ENCODE data around the gene KATNIP. TPM values are rescaled to one million over a fixed set of nuclear protein-coding genes. Genes with fewer than 3 reads are reported as not detected.

Gene KATNIP
- total RNA-seq (2022) (19.8 and 21.5 TPM in 2 replicates), Bru-seq, nascent RNA (percentile 54 among the genes with signal in this experiment), BruChase-seq, experiment 1, labeled RNA remaining after a 2-hour chase (percentile 55 among the genes with signal in this experiment), BruChase-seq, experiment 2, labeled RNA remaining after a 6-hour chase (percentile 59 among the genes with signal in this experiment)
- long read RNA-seq, partial matches to known transcripts, result 3 of 4 reads
- long read RNA-seq, other reads (novel, unspliced or antisense), result 1 of 4 reads

DNA sequence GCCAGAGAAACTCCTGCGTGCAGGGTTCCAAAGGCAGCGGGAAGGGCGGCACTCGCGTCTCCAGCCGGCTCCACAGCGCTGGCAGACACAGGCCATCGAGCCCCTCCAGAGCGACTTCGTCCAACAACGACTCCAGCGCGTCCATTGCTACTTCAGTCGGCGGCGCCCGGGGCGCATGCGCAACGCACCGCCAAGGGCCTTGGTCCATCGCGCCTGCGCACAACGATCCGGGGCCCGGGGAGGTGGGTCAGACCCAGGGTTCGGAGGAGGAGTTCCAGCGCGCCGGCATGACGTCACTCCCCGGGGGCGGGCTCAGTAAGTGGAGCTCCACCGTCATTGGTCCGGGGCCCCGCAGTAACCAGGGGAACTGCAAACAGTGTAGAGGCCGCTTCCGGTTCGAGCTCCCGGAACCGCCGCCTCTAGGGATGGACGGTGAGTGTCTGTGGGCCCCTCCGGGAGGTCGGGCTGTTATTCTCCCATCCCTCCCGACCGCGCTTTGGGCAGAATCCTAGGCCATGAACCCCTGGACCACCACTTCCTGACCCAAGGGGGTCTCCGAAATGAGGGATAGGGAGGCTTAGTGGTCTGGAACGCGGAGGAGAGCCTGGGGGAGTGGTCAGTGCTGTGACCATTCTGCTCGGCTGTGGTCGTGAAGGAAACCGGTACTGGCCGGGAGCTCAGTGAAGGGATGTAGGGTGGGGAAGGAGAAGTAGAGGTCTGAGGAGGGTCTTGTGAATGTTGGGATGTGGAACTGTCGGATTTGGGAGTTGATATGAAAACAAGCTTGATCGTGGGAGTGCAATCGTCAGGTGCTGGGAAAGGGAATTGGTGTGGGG is at the start of gene KATNIP, which contains the start of gene GTF3C1:
KATNIP (plus strand) TSS at position 399 of the 836 bp plus-strand sequence; CDS start at position 426, 27 bp downstream.
GTF3C1 (minus strand) TSS at position 168 of the 836 bp plus-strand sequence; CDS start at position 145, 23 bp downstream.
- CTCF ChIA-PET, result interaction anchor here (1.0 kb wide), 1 partner anchor 315 kb away, joined by 3 read pairs; no protein-coding TSS in a partner anchor
- no peaks in the 10 kb centered on the region for H3K27me3 Mint-ChIP-seq (ENCODE audit: insufficient read depth, unreplicated experiment)
- intact Hi-C loops (cut with micrococcal nuclease; ENCODE audit: unreplicated experiment), result no loop called here

GRCh38 chr16:27500801-27501200 is 49.1 kb upstream of the KATNIP start:
- Histone ChIP-seq H3K4me3 (ENCODE audit: low read depth, low read length) (no peak overlapping the region), H3K36me3 (ENCODE audit: control insufficient read depth, insufficient read depth, low read length) (peaks cover 2% of the 10 kb centered on the region; the same call in 1 of the 2 replicates), H3K27me3 (replicated peaks; ENCODE audit: control insufficient read depth, insufficient read depth, low read length) (no peaks in the 10 kb centered on the region), H3K9me3 (no peaks in the 10 kb centered on the region), H3K4me1 (no peaks in the 10 kb centered on the region)
- no peak overlapping the region for H3K27ac Mint-ChIP-seq (ENCODE audit: unreplicated experiment)
- no peaks in the 10 kb centered on the region for H3K9me3 Mint-ChIP-seq (ENCODE audit: unreplicated experiment)
- DNase-seq, result no peak
- no peaks in the 10 kb centered on the region for H3K27me3 Mint-ChIP-seq (ENCODE audit: insufficient read depth, unreplicated experiment)
- H3K4me3 Mint-ChIP-seq (ENCODE audit: unreplicated experiment), result no peak overlapping the region
- no TSS peak for BruUV-seq (replicated peaks)
- ChIA-PET CTCF (interaction anchor here (0.5 kb wide), 1 partner anchor 28 kb away, joined by 3 read pairs; no protein-coding TSS in a partner anchor), POLR2A (no interaction called here)
- H3K4me1 Mint-ChIP-seq (ENCODE audit: low read depth, unreplicated experiment), result no peaks in the 10 kb centered on the region
- intact Hi-C loops (cut with micrococcal nuclease; ENCODE audit: unreplicated experiment), result no loop called here
- H3K36me3 Mint-ChIP-seq (ENCODE audit: insufficient read depth, unreplicated experiment), result peaks cover 67% of the 10 kb centered on the region
- TF ChIP-seq, protein P1, sequence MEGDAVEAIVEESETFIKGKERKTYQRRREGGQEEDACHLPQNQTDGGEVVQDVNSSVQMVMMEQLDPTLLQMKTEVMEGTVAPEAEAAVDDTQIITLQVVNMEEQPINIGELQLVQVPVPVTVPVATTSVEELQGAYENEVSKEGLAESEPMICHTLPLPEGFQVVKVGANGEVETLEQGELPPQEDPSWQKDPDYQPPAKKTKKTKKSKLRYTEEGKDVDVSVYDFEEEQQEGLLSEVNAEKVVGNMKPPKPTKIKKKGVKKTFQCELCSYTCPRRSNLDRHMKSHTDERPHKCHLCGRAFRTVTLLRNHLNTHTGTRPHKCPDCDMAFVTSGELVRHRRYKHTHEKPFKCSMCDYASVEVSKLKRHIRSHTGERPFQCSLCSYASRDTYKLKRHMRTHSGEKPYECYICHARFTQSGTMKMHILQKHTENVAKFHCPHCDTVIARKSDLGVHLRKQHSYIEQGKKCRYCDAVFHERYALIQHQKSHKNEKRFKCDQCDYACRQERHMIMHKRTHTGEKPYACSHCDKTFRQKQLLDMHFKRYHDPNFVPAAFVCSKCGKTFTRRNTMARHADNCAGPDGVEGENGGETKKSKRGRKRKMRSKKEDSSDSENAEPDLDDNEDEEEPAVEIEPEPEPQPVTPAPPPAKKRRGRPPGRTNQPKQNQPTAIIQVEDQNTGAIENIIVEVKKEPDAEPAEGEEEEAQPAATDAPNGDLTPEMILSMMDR (IDR thresholded peaks at IDR 0.05; ENCODE audit: insufficient read depth in 1 of 2, low read depth in 1 of 2, low read length in 1 of 2, severe bottlenecking in 1 of 2, unreplicated experiment in 1 of 2), result no peak

More for the DNA sequence above, at the start of gene KATNIP, which contains the start of gene GTF3C1:
- H3K4me3 Mint-ChIP-seq (ENCODE audit: unreplicated experiment), result peak within 1 kb of the TSS; percentile 98
- peak within 1 kb of the TSS; percentile 80 for H3K4me3 ChIP-seq (ENCODE audit: low read depth, low read length)
- peak; percentile 99 for DNase-seq
- TF ChIP-seq, protein P1 (IDR thresholded peaks at IDR 0.05; ENCODE audit: insufficient read depth in 1 of 2, low read depth in 1 of 2, low read length in 1 of 2, severe bottlenecking in 1 of 2, unreplicated experiment in 1 of 2), result no peak
- H3K27me3 ChIP-seq (replicated peaks; ENCODE audit: control insufficient read depth, insufficient read depth, low read length), result no peaks in the 10 kb centered on the region
- H3K9me3 Mint-ChIP-seq (ENCODE audit: unreplicated experiment), result no peaks in the 10 kb centered on the region
- H3K4me1 Mint-ChIP-seq (ENCODE audit: low read depth, unreplicated experiment), result peaks cover 26% of the 10 kb centered on the region
- no peaks in the 10 kb centered on the region for H3K9me3 ChIP-seq
- POLR2A ChIA-PET, result interaction anchor here (0.6 to 1.0 kb wide), 6 partner anchors 10 to 175 kb away, joined by 3 to 4 read pairs (median 3); no protein-coding TSS in a partner anchor
- no TSS peak for BruUV-seq (replicated peaks)
- H3K27ac Mint-ChIP-seq (ENCODE audit: unreplicated experiment), result peak within 1 kb of the TSS; percentile 100
- no peaks in the 10 kb centered on the region for H3K36me3 ChIP-seq (ENCODE audit: control insufficient read depth, insufficient read depth, low read length)
- H3K36me3 Mint-ChIP-seq (ENCODE audit: insufficient read depth, unreplicated experiment), result peaks cover 40% of the 10 kb centered on the region
- H3K4me1 ChIP-seq, result peaks cover 8% of the 10 kb centered on the region; the same call in 1 of the 2 replicates

DNA sequence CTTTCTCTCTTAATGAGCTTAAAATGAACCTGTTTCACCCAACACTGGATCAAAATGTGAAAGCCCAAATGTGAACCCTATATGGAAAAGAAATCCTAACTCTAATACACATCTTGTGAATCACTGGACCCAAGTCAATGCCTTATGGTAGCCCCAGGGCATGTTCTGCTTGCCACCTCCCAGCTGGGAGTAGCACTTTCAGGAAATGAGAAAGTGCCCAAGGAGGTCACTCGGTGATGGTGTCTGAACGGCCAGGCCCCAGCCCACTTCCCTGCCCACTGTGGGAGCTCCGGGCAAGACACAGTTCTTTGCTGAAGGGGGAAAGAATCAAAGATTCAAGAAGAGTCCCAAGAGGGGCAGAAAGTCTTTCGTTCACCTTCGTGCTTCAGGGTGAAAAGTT is 46.3 kb upstream of the KATNIP start:
- no peaks in the 10 kb centered on the region for H3K27me3 ChIP-seq (replicated peaks; ENCODE audit: control insufficient read depth, insufficient read depth, low read length)
- no peaks in the 10 kb centered on the region for H3K4me1 ChIP-seq
- ChIA-PET POLR2A (no interaction called here), CTCF (no interaction called here)
- no peak overlapping the region for H3K4me3 Mint-ChIP-seq (ENCODE audit: unreplicated experiment)
- no peaks in the 10 kb centered on the region for H3K9me3 ChIP-seq
- no peaks in the 10 kb centered on the region for H3K9me3 Mint-ChIP-seq (ENCODE audit: unreplicated experiment)
- no peak overlapping the region for H3K4me3 ChIP-seq (ENCODE audit: low read depth, low read length)
- no TSS peak for BruUV-seq (replicated peaks)
- H3K27me3 Mint-ChIP-seq (ENCODE audit: insufficient read depth, unreplicated experiment), result no peaks in the 10 kb centered on the region
- no peaks in the 10 kb centered on the region for H3K4me1 Mint-ChIP-seq (ENCODE audit: low read depth, unreplicated experiment)
- TF ChIP-seq, protein P1 (IDR thresholded peaks at IDR 0.05; ENCODE audit: insufficient read depth in 1 of 2, low read depth in 1 of 2, low read length in 1 of 2, severe bottlenecking in 1 of 2, unreplicated experiment in 1 of 2), result no peak
- peaks cover 2% of the 10 kb centered on the region; the same call in 1 of the 2 replicates for H3K36me3 ChIP-seq (ENCODE audit: control insufficient read depth, insufficient read depth, low read length)
- peaks cover 57% of the 10 kb centered on the region for H3K36me3 Mint-ChIP-seq (ENCODE audit: insufficient read depth, unreplicated experiment)
- no peak for DNase-seq
- no peak overlapping the region for H3K27ac Mint-ChIP-seq (ENCODE audit: unreplicated experiment)
- intact Hi-C loops (cut with micrococcal nuclease; ENCODE audit: unreplicated experiment), result no loop called here

Measured in Caco-2 (cell line).